Spleen (tissue), 7 donors: Measurements from ENCODE around the gene MBOAT7.
"Not testable (repeated sequence)": the region's sequence is repeated elsewhere in the genome, so short reads cannot be mapped to it uniquely, and the experiment has no call there.

ENCODE experiments used
- POLR2A ChIP-seq, 3 donors: fragments of 450-650 bp; IDR thresholded peaks; one replicate each; pipeline ENCODE4 v1.5.1; 2017; ENCODE audit warnings: antibody characterized with exemption in 3 of 3, mild to moderate bottlenecking in 1 of 3
- TF ChIP-seq, protein P1 (sequence below), 11 experiments: fragments of 200-600 bp in 7 of 11; fragments of 450-650 bp in 4 of 11; sonication (generic) in 4 of 11; IDR thresholded peaks in 8 of 11; conservative IDR thresholded peaks in 3 of 11; 1 replicate in 7 of 11; 2 replicates in 4 of 11; pipeline versions ENCODE4 v1.4.0 to v1.8.0; 2016 to 2021; ENCODE audit warnings: antibody characterized with exemption in 11 of 11, inconsistent platforms in 4 of 11, mild to moderate bottlenecking in 1 of 11
- donor health status: DM: no; HTN: no; CAD: no; lungs with moderate emphysema.
- donor health status: DM: no; HTN: no; CAD: no.
- donor health status: DM: no; HTN: no; CAD: no.

DNA sequence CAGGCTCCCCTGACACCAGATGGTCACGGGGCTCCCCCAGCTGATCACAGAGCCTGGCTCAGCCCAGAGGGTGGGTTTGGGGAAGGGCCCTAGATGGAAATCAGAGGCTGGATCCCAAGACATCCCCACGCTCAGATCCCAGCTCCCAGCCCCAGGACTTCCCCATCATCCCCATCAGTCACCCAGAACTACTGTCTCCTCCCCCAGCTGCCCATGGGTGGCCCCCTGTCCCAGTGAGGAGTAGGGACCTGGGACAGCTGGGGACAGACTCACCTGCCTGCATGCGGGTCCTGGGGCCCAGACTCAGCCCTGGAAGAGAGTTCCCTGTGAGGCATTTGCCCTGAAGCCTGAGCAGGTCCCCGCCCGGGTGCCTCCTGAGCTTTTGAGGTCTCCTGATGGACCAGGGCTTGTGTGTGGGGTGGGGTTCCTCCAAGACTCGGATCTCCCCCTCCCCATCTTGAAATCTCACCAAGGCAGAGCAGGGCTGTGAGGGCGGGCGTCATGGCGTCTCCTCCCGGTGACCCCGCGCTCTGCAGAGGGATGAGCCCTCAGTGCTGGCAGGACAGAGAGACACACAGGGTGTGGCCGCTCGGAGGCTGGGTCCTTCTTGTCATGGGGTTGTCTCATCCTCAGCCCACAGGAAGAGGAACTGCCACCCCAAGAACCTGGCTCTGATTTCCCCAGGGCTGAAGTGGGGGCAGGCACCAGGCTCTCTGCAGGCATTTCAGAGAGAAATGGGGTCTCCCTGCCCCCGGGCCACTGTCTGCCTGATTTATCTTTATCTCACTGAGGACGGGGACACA is 33.3 kb upstream of the MBOAT7 start, which contains the start of gene LILRB3:
- TF ChIP-seq, protein P1, sequence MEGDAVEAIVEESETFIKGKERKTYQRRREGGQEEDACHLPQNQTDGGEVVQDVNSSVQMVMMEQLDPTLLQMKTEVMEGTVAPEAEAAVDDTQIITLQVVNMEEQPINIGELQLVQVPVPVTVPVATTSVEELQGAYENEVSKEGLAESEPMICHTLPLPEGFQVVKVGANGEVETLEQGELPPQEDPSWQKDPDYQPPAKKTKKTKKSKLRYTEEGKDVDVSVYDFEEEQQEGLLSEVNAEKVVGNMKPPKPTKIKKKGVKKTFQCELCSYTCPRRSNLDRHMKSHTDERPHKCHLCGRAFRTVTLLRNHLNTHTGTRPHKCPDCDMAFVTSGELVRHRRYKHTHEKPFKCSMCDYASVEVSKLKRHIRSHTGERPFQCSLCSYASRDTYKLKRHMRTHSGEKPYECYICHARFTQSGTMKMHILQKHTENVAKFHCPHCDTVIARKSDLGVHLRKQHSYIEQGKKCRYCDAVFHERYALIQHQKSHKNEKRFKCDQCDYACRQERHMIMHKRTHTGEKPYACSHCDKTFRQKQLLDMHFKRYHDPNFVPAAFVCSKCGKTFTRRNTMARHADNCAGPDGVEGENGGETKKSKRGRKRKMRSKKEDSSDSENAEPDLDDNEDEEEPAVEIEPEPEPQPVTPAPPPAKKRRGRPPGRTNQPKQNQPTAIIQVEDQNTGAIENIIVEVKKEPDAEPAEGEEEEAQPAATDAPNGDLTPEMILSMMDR (IDR thresholded peaks at IDR 0.05 in 8 of 11, conservative IDR thresholded peaks at IDR 0.05 in 3 of 11): not testable (repeated sequence)
- not testable (repeated sequence) for TF ChIP-seq POLR2A (IDR thresholded peaks at IDR 0.05)
